ENCODE results near the gene ZNF594.
"Not testable (repeated sequence)": the region's sequence is repeated elsewhere in the genome, so short reads cannot be mapped to it uniquely, and the experiment has no call there.

The ZNF594 gene

GRCh38 chr17:5226940-5227878, 35.5 kb upstream of the ZNF594 start:
- no peak overlapping the region for H3K4me3 ChIP-seq (replicated peaks; ENCODE audit: low read depth, low read length)
- TF ChIP-seq CTCF (IDR thresholded peaks at IDR 0.05; ENCODE audit: low read depth, low read length, missing control alignments), result no peak
- no peak for DNase-seq (ENCODE audit: extremely low read depth, low read depth)

DNA sequence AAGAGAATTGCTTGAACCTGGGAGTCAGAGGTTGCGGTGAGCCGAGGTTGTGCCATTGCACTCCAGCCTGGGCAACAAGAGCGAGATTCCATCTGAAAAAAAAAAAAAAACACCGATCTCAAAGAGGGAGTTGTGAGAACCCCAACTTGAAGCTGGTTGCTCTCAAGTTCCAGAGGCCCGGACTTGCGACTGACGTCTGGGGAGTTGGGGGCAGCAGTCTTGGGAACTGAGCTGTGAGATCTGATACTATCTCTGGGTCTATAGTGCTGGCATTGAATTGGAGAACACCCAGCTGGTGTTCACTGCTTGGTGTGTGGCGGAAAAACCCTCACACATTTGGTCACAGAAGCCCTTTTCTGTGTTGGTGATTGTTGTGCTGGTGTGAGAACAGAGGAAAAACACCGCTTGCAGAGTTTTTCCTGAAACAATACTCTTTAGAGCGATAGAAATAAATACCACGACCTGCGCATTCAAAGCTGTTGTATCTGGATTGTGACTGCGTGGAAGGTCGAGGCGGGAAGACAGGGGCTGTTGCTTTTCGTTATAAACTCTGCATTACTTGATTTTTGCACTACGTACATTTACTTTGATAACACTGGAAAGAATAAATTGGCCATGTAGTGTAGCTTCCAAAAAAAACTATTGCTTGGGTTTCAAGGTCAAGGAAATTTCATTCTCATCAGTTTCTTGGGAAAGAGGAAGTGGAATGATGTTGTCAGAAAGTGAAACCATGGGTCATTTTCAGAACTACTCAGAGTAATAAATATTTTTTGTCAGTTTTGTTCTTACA, 34.2 kb upstream of the ZNF594 start:
- H3K4me3 ChIP-seq (replicated peaks; ENCODE audit: low read depth, low read length), result no peak overlapping the region
- no peak for TF ChIP-seq CTCF (IDR thresholded peaks at IDR 0.05; ENCODE audit: low read depth, low read length, missing control alignments)
- no peak for DNase-seq (ENCODE audit: extremely low read depth, low read depth)

DNA sequence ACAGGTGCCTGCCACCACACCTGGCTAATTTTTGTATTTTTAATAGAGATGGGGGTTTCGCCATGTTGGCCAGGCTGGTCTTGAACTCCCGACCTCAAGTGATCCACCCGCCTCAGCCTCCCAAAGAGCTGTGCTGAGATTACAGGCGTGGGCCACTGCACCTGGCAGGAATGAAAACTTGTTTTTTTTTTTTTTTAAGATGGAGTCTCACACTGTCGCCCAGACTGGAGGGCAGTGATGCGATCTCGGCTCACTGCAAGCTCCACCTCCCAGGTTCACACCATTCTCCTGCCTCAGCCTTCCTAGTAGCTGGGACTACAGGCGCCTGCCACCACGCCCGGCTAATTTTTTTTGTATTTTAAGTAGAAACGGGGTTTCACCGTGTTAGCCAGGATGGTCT, 30.2 kb upstream of the ZNF594 start:
- not testable (repeated sequence) for DNase-seq (ENCODE audit: extremely low read depth, low read depth); H3K4me3 ChIP-seq (replicated peaks; ENCODE audit: low read depth, low read length)

DNA sequence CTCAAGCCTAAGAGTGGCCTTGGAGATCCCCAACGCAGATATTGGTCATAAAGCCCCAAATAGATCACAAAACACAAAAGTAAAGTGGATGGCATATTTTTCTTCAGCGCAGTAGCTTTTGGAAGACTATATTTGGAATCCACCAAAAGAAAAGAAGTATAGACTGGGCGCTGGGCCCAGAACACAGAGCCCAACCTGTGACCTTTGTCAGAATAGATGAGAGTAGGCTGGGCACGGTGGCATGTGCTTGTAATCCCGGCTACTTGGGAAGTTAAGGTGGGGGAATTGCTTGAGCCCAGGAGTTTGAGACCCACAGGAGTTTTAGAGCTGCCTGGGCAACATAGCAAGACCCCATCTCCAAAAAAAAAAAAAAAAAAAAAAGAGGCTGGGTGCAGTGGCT, 28.4 kb upstream of the ZNF594 start:
- DNase-seq (ENCODE audit: extremely low read depth, low read depth), result no peak
- no peak for TF ChIP-seq CTCF (IDR thresholded peaks at IDR 0.05; ENCODE audit: low read depth, low read length, missing control alignments)
- no peak overlapping the region for H3K4me3 ChIP-seq (replicated peaks; ENCODE audit: low read depth, low read length)

- TF ChIP-seq CTCF (IDR thresholded peaks at IDR 0.05; ENCODE audit: low read depth, low read length, missing control alignments), result no peak
- no peak for DNase-seq (ENCODE audit: extremely low read depth, low read depth)
- no peak overlapping the region for H3K4me3 ChIP-seq (replicated peaks; ENCODE audit: low read depth, low read length)
Measured at GRCh38 chr17:5219536-5219935, 27.9 kb upstream of the ZNF594 start.

DNA sequence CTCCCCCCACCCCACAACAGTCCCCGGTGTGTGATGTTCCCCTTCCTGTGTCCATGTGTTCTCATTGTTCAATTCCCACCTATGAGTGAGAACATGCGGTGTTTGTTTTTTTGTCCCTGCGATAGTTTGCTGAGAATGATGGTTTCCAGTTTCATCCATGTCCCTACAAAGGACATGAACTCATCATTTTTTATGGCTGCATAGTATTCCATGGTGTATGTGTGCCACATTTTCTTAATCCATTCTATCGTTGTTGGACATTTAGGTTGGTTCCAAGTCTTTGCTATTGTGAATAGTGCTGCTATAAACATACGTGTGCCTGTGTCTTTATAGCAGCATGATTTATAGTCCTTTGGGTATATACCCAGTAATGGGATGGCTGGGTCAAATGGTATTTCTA, 25.9 kb upstream of the ZNF594 start:
- H3K4me3 ChIP-seq (replicated peaks; ENCODE audit: low read depth, low read length); DNase-seq (ENCODE audit: extremely low read depth, low read depth): not testable (repeated sequence)

- no peak for DNase-seq (ENCODE audit: extremely low read depth, low read depth)
Measured at GRCh38 chr17:5211458-5211857, 19.8 kb upstream of the ZNF594 start.

More at GRCh38 chr17:5211458-5211857, 19.8 kb upstream of the ZNF594 start:
- no peak for TF ChIP-seq CTCF (IDR thresholded peaks at IDR 0.05; ENCODE audit: low read depth, low read length, missing control alignments)
- H3K4me3 ChIP-seq (replicated peaks; ENCODE audit: low read depth, low read length), result no peak overlapping the region

Measured in HFF-Myc (cell line).